ENCODE data around the gene EPN2. TPM values are rescaled to one million over a fixed set of nuclear protein-coding genes. Genes with fewer than 3 reads are reported as not detected.

The EPN2 gene
- total RNA-seq, 4 donors from 2014 or later: 69.4 to 251 (median 96.3) TPM

DNA sequence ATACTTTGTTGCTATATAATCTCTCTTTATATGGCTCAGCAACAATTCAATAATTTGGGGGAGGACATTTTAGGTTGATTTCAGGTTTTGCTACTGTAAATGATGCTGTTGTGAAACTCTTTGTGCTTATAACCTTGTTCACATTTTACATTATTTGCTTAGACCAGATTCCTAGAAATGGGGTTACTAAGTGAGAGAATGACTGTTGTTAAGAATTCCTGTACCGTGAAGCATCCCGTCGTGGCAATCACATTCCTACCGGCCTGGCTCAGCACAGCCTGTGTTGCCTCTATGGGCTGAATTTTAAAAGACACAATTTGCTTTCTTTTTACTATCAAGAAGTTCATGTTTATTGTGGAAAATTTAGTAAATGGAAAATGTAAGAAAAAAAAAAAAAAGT lies 94.0 kb downstream of the EPN2 start:
- no peak overlapping the region for H3K4me3 ChIP-seq (ENCODE audit: low read depth, poor library complexity, severe bottlenecking)
- TF ChIP-seq, protein P1, sequence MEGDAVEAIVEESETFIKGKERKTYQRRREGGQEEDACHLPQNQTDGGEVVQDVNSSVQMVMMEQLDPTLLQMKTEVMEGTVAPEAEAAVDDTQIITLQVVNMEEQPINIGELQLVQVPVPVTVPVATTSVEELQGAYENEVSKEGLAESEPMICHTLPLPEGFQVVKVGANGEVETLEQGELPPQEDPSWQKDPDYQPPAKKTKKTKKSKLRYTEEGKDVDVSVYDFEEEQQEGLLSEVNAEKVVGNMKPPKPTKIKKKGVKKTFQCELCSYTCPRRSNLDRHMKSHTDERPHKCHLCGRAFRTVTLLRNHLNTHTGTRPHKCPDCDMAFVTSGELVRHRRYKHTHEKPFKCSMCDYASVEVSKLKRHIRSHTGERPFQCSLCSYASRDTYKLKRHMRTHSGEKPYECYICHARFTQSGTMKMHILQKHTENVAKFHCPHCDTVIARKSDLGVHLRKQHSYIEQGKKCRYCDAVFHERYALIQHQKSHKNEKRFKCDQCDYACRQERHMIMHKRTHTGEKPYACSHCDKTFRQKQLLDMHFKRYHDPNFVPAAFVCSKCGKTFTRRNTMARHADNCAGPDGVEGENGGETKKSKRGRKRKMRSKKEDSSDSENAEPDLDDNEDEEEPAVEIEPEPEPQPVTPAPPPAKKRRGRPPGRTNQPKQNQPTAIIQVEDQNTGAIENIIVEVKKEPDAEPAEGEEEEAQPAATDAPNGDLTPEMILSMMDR (IDR thresholded peaks at IDR 0.05): no peak
- no peak for TF ChIP-seq POLR2A (IDR thresholded peaks at IDR 0.05)
- WGBS, 2 donors: 76 to 88% methylated on average over 4 of the region's 4 CpGs
- peak in 1 of 2 donors; percentile 23 for DNase-seq (ENCODE audit: low spot score in 2 of 2)
- intact Hi-C loops (cut with DNase I; ENCODE audit: low total_unique reads): loop anchor here (10.0 kb wide), 1 partner anchor 46 kb away; no protein-coding TSS in a partner anchor

DNA sequence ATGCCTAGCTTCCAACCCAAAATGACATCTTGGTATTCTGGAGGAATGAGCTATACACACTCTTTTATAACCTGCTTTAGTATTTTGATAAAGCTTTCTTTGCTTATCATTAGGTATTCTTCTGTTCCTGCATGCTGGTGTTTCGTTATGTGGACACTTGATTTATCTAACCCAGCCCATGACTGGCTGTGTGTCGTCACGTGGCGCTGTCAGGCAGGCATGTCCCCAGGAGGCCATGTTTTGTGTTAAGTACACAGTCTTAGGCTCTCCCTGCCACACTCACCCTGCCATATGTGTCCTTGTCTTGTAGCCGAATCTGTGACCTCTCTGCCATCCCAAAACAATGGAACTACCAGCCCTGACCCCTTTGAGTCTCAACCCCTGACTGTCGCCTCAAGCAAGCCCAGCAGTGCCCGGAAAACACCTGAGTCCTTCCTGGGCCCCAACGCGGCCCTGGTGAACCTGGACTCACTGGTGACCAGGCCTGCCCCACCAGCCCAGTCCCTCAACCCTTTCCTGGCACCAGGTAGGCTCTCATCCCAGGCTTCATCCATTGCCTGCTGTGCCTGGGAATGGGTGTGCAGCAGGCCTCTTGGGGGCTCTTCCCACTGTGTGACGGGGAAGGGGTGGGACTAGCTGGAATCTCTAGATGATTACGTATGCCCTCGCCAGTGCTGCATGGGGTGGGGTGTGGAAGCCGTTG lies 94.5 kb downstream of the EPN2 start:
- intact Hi-C loops (cut with DNase I; ENCODE audit: low total_unique reads): loop anchor here (10.0 kb wide), 1 partner anchor 47 kb away; no protein-coding TSS in a partner anchor
- DNase-seq (ENCODE audit: low spot score in 2 of 2): peak in 1 of 2 donors; percentile 46
- no peak overlapping the region for H3K4me3 ChIP-seq (ENCODE audit: low read depth, poor library complexity, severe bottlenecking)
- 92 to 93% methylated on average over 11 to 13 of the region's 13 CpGs for WGBS, 2 donors
- TF ChIP-seq, protein P1 (IDR thresholded peaks at IDR 0.05): no peak
- TF ChIP-seq POLR2A (IDR thresholded peaks at IDR 0.05): no peak

DNA sequence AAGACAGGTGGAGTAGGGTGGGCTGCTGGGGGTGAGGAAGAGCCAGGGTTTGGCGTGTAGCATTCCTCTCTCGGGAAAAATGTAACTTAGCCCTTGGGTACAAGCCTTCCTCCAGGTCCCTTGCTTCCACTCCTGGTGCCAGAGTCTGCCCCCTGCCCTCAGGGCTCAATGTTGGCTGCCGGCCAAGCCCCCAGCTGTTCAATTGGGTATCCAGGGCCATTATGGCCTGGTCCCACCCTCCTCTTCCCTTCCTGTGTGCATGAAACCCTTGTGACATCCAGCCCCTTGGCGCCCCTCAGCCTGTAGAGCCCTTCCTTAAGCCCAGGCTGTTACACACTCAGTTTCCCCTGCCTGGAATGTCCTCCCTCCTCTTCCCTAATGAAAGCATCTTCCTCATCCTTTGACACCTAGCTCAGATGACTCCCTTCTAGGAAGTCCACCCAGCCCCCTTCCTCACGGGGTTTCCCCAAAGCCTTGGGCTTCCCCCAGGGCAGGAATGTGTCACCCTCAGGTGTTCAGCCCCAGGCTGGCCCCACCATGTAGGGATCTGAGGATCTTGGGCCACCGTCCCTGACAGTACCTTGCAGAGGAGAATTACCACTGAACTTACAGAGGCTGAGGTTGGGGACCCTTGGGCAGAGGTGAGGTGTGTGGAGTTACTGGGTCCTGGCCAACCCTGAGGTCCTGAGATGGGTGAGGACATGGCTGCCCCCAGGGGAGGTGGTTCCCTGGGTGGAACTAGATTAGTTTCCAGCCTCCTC lies 95.4 kb downstream of the EPN2 start:
- 75 to 76% methylated on average over 6 of the region's 6 CpGs for WGBS, 2 donors
- no peak overlapping the region for H3K4me3 ChIP-seq (ENCODE audit: low read depth, poor library complexity, severe bottlenecking)
- no peak for DNase-seq (ENCODE audit: low spot score in 2 of 2)
- intact Hi-C loops (cut with DNase I; ENCODE audit: low total_unique reads): loop anchor here (10.0 kb wide), 1 partner anchor 48 kb away; no protein-coding TSS in a partner anchor
- TF ChIP-seq, protein P1 (IDR thresholded peaks at IDR 0.05): no peak
- TF ChIP-seq POLR2A (IDR thresholded peaks at IDR 0.05): no peak

DNA sequence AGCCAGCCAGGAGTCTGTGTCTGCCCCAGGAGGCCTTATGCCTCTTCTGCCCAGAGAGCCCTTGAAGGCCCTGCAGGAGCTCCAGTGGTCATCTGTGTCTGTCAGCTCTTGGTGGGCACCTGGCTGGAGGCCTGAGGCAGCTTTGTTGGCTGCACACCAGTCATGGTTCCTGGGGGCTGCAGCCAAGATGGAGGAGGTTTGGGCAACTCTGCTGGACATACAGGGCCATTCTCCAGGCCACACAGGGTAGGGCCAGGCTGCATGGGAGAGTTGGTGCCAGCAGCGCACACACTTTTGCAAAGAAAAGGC lies 95.9 kb downstream of the EPN2 start:
- TF ChIP-seq, protein P1 (IDR thresholded peaks at IDR 0.05): no peak
- TF ChIP-seq POLR2A (IDR thresholded peaks at IDR 0.05): no peak
- DNase-seq (ENCODE audit: low spot score in 2 of 2): no peak
- intact Hi-C loops (cut with DNase I; ENCODE audit: low total_unique reads): loop anchor here (10.0 kb wide), 1 partner anchor 48 kb away; no protein-coding TSS in a partner anchor
- no peak overlapping the region for H3K4me3 ChIP-seq (ENCODE audit: low read depth, poor library complexity, severe bottlenecking)
- 100% methylated on average over 1 of the region's 1 CpG for WGBS, 2 donors

DNA sequence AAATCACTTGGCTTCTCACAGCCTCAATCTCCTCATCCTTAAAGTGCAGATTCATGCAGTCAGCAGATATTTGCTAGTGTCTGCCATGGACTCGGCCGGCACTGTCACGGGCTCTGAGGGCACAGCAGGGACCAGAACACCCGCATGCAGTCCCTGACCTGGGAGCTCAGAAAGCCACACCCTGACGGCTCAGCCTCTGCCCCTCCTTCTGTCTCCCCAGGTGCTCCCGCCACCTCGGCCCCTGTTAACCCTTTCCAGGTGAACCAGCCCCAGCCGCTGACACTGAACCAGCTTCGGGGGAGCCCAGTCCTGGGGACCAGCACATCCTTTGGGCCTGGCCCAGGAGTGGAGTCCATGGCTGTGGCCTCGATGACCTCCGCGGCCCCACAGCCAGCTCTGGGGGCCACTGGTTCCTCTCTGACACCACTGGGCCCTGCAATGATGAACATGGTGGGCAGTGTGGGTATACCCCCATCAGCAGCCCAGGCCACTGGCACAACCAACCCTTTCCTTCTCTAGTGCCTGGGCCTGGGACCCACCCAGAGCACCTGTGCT lies 96.6 kb downstream of the EPN2 start:
- no peak overlapping the region for H3K4me3 ChIP-seq (ENCODE audit: low read depth, poor library complexity, severe bottlenecking)
- no peak for DNase-seq (ENCODE audit: low spot score in 2 of 2)
- 59 to 78% methylated on average over 8 to 12 of the region's 12 CpGs for WGBS, 2 donors
- intact Hi-C loops (cut with DNase I; ENCODE audit: low total_unique reads): loop anchor here (10.0 kb wide), 1 partner anchor 49 kb away; no protein-coding TSS in a partner anchor
- no peak for TF ChIP-seq POLR2A (IDR thresholded peaks at IDR 0.05)
- TF ChIP-seq, protein P1 (IDR thresholded peaks at IDR 0.05): no peak
